MV-4-11 (cell line): ENCODE results near the gene EIPR1.
A peak's percentile ranks its signal among the peaks of the same experiment; 100 is the strongest.

Experiments
- DNase-seq: peaks from one replicate; lab custom pipeline; 2025; lab: John Stamatoyannopoulos, UW

EIPR1 gene

GRCh38 chr2:3303583-3304406 lies 73.8 kb downstream of the EIPR1 start:
- peak; percentile 15 for DNase-seq

GRCh38 chr2:3302751-3303582 lies 74.7 kb downstream of the EIPR1 start:
- DNase-seq, result no peak

GRCh38 chr2:3302421-3302750 lies 75.2 kb downstream of the EIPR1 start:
- DNase-seq, result no peak

- DNase-seq, result no peak
Observed at GRCh38 chr2:3301001-3301400, 76.6 kb downstream of the EIPR1 start.

- DNase-seq, result no peak
Observed at GRCh38 chr2:3300224-3300995, 77.2 kb downstream of the EIPR1 start.

- no peak for DNase-seq
Observed at GRCh38 chr2:3299703-3300102, 77.9 kb downstream of the EIPR1 start.

- no peak for DNase-seq
Observed at GRCh38 chr2:3299130-3299529, 78.5 kb downstream of the EIPR1 start.

- DNase-seq, result no peak
Observed at GRCh38 chr2:3298191-3298590, 79.4 kb downstream of the EIPR1 start.

GRCh38 chr2:3297523-3297922 lies 80.1 kb downstream of the EIPR1 start:
- no peak for DNase-seq

GRCh38 chr2:3296182-3296972 lies 81.2 kb downstream of the EIPR1 start:
- DNase-seq, result no peak

GRCh38 chr2:3294493-3294892 lies 83.1 kb downstream of the EIPR1 start:
- DNase-seq, result no peak

- no peak for DNase-seq
Observed at GRCh38 chr2:3294069-3294468, 83.5 kb downstream of the EIPR1 start.

GRCh38 chr2:3293221-3293620 lies 84.4 kb downstream of the EIPR1 start:
- DNase-seq, result no peak

GRCh38 chr2:3292416-3292815 lies 85.2 kb downstream of the EIPR1 start:
- DNase-seq, result no peak

GRCh38 chr2:3291750-3292149 lies 85.9 kb downstream of the EIPR1 start:
- DNase-seq, result no peak

- DNase-seq, result no peak
Observed at GRCh38 chr2:3291113-3291512, 86.5 kb downstream of the EIPR1 start.

- DNase-seq, result no peak
Observed at GRCh38 chr2:3290655-3291054, 87.0 kb downstream of the EIPR1 start.

GRCh38 chr2:3289971-3290370 lies 87.6 kb downstream of the EIPR1 start:
- DNase-seq, result no peak

GRCh38 chr2:3289526-3289925 lies 88.1 kb downstream of the EIPR1 start:
- no peak for DNase-seq

- DNase-seq, result no peak
Observed at GRCh38 chr2:3289171-3289515, 88.5 kb downstream of the EIPR1 start.

- DNase-seq, result no peak
Observed at GRCh38 chr2:3288470-3289170, 89.0 kb downstream of the EIPR1 start.
